ENCODE measurements around the gene ZNF629. TPM values are rescaled to one million over a fixed set of nuclear protein-coding genes. Genes with fewer than 3 reads are reported as not detected.

ZNF629 gene
- total and polyA plus RNA-seq, 2 experiments from 2014 or later, result 5.0 to 12.2 TPM

DNA sequence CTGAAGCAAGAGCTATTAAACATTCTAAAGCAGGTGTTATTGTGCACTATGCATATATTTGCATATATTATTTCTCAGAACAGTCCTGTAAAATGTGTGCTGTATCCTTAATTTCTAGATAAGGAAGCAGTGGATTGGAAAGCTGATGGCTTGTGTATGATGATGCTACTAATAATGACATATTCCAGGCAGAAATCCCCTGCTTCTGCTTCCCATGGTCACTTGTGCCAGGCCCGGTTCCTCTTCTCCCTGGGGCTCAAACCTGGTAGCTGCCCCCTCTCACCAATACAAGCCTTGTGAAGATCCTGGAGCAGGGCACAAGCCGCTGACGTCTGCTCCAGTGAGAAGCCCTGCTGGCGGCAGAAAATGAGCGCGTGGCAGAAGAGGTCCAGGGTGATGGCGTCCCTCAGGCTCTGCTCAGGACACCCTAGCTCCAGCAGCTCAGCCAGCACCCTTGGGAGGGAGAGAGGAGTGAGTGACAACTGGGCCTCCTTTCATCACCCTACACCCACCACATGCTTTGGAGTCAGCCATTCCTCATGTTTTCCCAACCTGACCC, 26.9 kb downstream of the ZNF629 start:
- Histone ChIP-seq H3K9me3 (ENCODE audit: low read depth) (no peaks in the 10 kb centered on the region), H3K79me2 (ENCODE audit: insufficient read depth) (peaks cover 30% of the 10 kb centered on the region), H4K20me1 (ENCODE audit: insufficient read depth) (no peaks in the 10 kb centered on the region), H3K4me3 (no peak overlapping the region), H3K4me1 (ENCODE audit: insufficient read depth) (peaks cover 14% of the 10 kb centered on the region), H3K36me3 (ENCODE audit: low read depth) (peaks cover 18% of the 10 kb centered on the region; the same call in 1 of the 2 replicates), H2AFZ (no peak overlapping the region), H3K27me3 (replicated peaks; ENCODE audit: insufficient read depth) (no peaks in the 10 kb centered on the region), H3K9ac (no peak overlapping the region), H3K27ac (no peak overlapping the region), H3K4me2 (ENCODE audit: unreplicated experiment) (no peak overlapping the region), H3K9me2 (ENCODE audit: insufficient read depth) (no peaks in the 10 kb centered on the region), H3F3A (ENCODE audit: insufficient read depth) (peaks cover 9% of the 10 kb centered on the region)
- in situ Hi-C loops (cut with MboI), result no loop called here
- no peak for DNase-seq
- 76 to 88% methylated on average over 7 of the region's 7 CpGs for WGBS, 2 experiments (ENCODE audit: low coverage in 1 of 2, low lambda C conversion rate in 2 of 2, missing lambda C conversion rate in 2 of 2)
- TF ChIP-seq EZH2phosphoT487 (IDR thresholded peaks at IDR 0.05; ENCODE audit: insufficient read depth, low read depth) (no peak), EZH2 (IDR thresholded peaks at IDR 0.05; ENCODE audit: insufficient read depth, poor library complexity, severe bottlenecking) (no peak)

DNA sequence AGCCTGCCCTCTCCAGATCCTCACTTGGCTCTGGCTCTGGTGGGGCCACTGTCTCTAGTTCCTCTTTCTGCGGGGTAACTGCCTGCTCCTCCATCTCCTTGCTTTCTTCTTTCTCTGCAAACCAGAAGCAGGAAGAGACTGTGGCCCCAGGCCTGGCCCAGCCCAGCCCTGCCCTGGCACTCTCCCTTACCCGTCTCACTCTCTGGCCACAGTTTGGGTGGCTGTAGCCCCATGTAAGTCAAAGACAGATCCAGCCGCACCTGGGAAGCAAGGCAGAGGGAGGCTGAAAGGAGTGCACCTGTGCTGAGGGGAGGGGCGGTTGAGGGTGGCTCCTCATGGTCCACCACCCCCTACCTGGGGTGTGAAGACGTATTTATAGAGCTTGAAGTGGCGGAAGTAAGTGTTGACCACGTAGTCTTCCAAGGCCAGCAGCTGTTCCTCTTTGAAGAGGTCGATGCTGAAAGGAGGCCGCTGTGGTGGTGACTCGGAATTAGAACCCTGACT, 28.0 kb downstream of the ZNF629 start:
- Histone ChIP-seq H3K4me1 (ENCODE audit: insufficient read depth) (peaks cover 14% of the 10 kb centered on the region), H3K27me3 (replicated peaks; ENCODE audit: insufficient read depth) (no peaks in the 10 kb centered on the region), H3F3A (ENCODE audit: insufficient read depth) (peaks cover 9% of the 10 kb centered on the region), H3K36me3 (ENCODE audit: low read depth) (peaks cover 9% of the 10 kb centered on the region; the same call in 1 of the 2 replicates), H3K9ac (no peak overlapping the region), H3K27ac (no peak overlapping the region), H3K4me2 (ENCODE audit: unreplicated experiment) (no peak overlapping the region), H3K9me3 (ENCODE audit: low read depth) (no peaks in the 10 kb centered on the region), H3K79me2 (ENCODE audit: insufficient read depth) (peaks cover 20% of the 10 kb centered on the region), H2AFZ (no peak overlapping the region), H3K9me2 (ENCODE audit: insufficient read depth) (no peaks in the 10 kb centered on the region), H4K20me1 (ENCODE audit: insufficient read depth) (no peaks in the 10 kb centered on the region), H3K4me3 (no peak overlapping the region)
- in situ Hi-C loops (cut with MboI), result no loop called here
- 90 to 91% methylated on average over 10 of the region's 10 CpGs for WGBS, 2 experiments (ENCODE audit: low coverage in 1 of 2, low lambda C conversion rate in 2 of 2, missing lambda C conversion rate in 2 of 2)
- DNase-seq, result no peak
- TF ChIP-seq EZH2 (IDR thresholded peaks at IDR 0.05; ENCODE audit: insufficient read depth, poor library complexity, severe bottlenecking), result no peak
- TF ChIP-seq EZH2phosphoT487 (IDR thresholded peaks at IDR 0.05; ENCODE audit: insufficient read depth, low read depth), result no peak

DNA sequence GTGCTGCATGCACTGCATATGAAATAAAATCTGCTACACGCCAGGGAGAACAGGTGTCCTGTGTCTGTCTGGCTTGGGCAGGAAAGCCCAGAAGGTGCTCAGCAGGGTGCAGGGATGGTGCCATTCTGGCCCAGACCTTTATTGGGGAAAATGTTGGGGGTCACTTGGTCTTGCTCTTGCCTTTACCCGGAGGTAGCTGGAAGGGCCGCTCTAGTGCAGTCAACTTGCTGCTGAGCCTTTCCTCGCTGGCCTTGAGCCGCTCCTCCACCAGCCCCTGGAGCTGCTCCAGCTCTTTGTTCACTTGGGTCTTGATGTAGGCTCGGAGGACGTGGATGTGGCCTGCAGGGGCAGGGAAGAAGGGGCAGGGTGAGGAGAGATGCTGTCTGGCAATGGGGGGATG, 29.7 kb downstream of the ZNF629 start:
- no peaks in the 10 kb centered on the region for H3K9me2 ChIP-seq (ENCODE audit: insufficient read depth)
- no peaks in the 10 kb centered on the region for H3K36me3 ChIP-seq (ENCODE audit: low read depth)
- no peak overlapping the region for H3K9ac ChIP-seq
- no peak overlapping the region for H3K4me3 ChIP-seq
- no peaks in the 10 kb centered on the region for H3K9me3 ChIP-seq (ENCODE audit: low read depth)
- DNase-seq, result no peak
- in situ Hi-C loops (cut with MboI), result no loop called here
- 0 out of 2 replicates have a peak, but pooled peaks cover 3% of the 10 kb centered on the region for H3K4me1 ChIP-seq (ENCODE audit: insufficient read depth)
- peaks cover 2% of the 10 kb centered on the region for H3K79me2 ChIP-seq (ENCODE audit: insufficient read depth)
- WGBS, 2 experiments (ENCODE audit: low coverage in 1 of 2, low lambda C conversion rate in 2 of 2, missing lambda C conversion rate in 2 of 2), result 80 to 83% methylated on average over 7 of the region's 7 CpGs
- TF ChIP-seq EZH2phosphoT487 (IDR thresholded peaks at IDR 0.05; ENCODE audit: insufficient read depth, low read depth) (no peak), EZH2 (IDR thresholded peaks at IDR 0.05; ENCODE audit: insufficient read depth, poor library complexity, severe bottlenecking) (no peak)
- H4K20me1 ChIP-seq (ENCODE audit: insufficient read depth), result no peaks in the 10 kb centered on the region
- no peak overlapping the region for H3K4me2 ChIP-seq (ENCODE audit: unreplicated experiment)
- H3F3A ChIP-seq (ENCODE audit: insufficient read depth), result peaks cover 9% of the 10 kb centered on the region
- no peaks in the 10 kb centered on the region for H3K27me3 ChIP-seq (replicated peaks; ENCODE audit: insufficient read depth)
- no peak overlapping the region for H3K27ac ChIP-seq
- H2AFZ ChIP-seq, result no peak overlapping the region

DNA sequence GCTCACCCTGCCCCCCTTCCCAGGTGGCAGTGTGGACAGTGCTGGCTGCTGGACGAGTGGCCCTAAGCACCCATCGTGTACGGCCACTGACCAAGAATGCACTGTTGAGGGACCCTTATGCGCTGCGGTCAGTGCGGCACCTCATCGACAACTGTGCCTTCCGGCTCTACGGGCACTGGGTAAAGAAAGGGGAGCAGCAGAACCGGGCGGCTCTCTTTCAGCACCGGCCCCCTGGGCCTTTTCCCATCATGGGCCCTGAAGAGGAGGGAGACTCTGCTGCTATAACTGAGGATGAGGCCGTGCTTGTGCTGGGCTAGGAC, 30.3 kb downstream of the ZNF629 start:
- Histone ChIP-seq H3K27me3 (replicated peaks; ENCODE audit: insufficient read depth) (no peaks in the 10 kb centered on the region), H3K9ac (no peak overlapping the region), H3F3A (ENCODE audit: insufficient read depth) (peaks cover 9% of the 10 kb centered on the region), H3K4me1 (ENCODE audit: insufficient read depth) (0 out of 2 replicates have a peak, but pooled peaks cover 3% of the 10 kb centered on the region), H3K9me3 (ENCODE audit: low read depth) (no peaks in the 10 kb centered on the region), H3K36me3 (ENCODE audit: low read depth) (no peaks in the 10 kb centered on the region), H3K4me2 (ENCODE audit: unreplicated experiment) (no peak overlapping the region), H2AFZ (no peak overlapping the region), H3K27ac (no peak overlapping the region), H3K4me3 (no peak overlapping the region), H3K79me2 (ENCODE audit: insufficient read depth) (no peaks in the 10 kb centered on the region), H4K20me1 (ENCODE audit: insufficient read depth) (no peaks in the 10 kb centered on the region), H3K9me2 (ENCODE audit: insufficient read depth) (no peaks in the 10 kb centered on the region)
- no peak for DNase-seq
- 88 to 90% methylated on average over 13 of the region's 13 CpGs for WGBS, 2 experiments (ENCODE audit: low coverage in 1 of 2, low lambda C conversion rate in 2 of 2, missing lambda C conversion rate in 2 of 2)
- TF ChIP-seq EZH2phosphoT487 (IDR thresholded peaks at IDR 0.05; ENCODE audit: insufficient read depth, low read depth) (no peak), EZH2 (IDR thresholded peaks at IDR 0.05; ENCODE audit: insufficient read depth, poor library complexity, severe bottlenecking) (no peak)
- in situ Hi-C loops (cut with MboI), result no loop called here
